GM23338 (cell line): ENCODE results near the gene AP4B1. TPM values are rescaled to one million over a fixed set of nuclear protein-coding genes. Genes with fewer than 3 reads are reported as not detected.

Source experiments
- ATAC-seq: fragments of 200-7000 bp; cut with Tn5 transposase; 3 replicates; pipeline ENCODE4 v1.9.1; 2020
- DNase-seq: peaks from one replicate; pipeline ENCODE4 v3.0.0-alpha.2; 2015; ENCODE audit warnings: low spot score
- H2AFZ ChIP-seq: fragments of 200-600 bp; sonication (generic); 2 replicates; pipeline ENCODE4 v1.8.0; 2016; ENCODE audit warnings: antibody characterized with exemption, mild to moderate bottlenecking, moderate library complexity
- H3F3A ChIP-seq: fragments of 200-600 bp; sonication (generic); replicated peaks from 2 replicates; pipeline ENCODE4 v1.8.0; 2017; ENCODE audit warnings: antibody characterized with exemption, mixed run types, low read depth
- H3K27ac ChIP-seq: fragments of 200-600 bp; sonication (generic); 2 replicates; pipeline ENCODE4 v1.6.1; 2016; ENCODE audit warnings: low read depth
- H3K27me3 ChIP-seq: fragments of 200-600 bp; sonication (generic); 2 replicates; pipeline ENCODE4 v1.8.0; 2016; ENCODE audit warnings: mild to moderate bottlenecking, mixed run types, moderate library complexity; ENCODE audit not compliant: insufficient read depth
- H3K36me3 ChIP-seq: fragments of 200-600 bp; sonication (generic); 2 replicates; pipeline ENCODE4 v1.8.0; 2016; ENCODE audit warnings: mild to moderate bottlenecking; ENCODE audit not compliant: insufficient read depth
- H3K4me1 ChIP-seq: fragments of 200-600 bp; sonication (generic); 2 replicates; pipeline ENCODE4 v1.8.0; 2016; ENCODE audit warnings: mild to moderate bottlenecking, moderate library complexity; ENCODE audit not compliant: insufficient read depth
- H3K4me2 ChIP-seq: fragments of 200-600 bp; sonication (generic); 2 replicates; pipeline ENCODE4 v1.7.1; 2017; ENCODE audit warnings: mixed run types
- H3K4me3 ChIP-seq: fragments of 200-600 bp; sonication (generic); 2 replicates; pipeline ENCODE4 v1.6.1; 2016; ENCODE audit warnings: mixed run types
- H3K79me2 ChIP-seq: fragments of 200-600 bp; sonication (generic); replicated peaks from 2 replicates; pipeline ENCODE4 v1.8.0; 2017; ENCODE audit warnings: mild to moderate bottlenecking; ENCODE audit not compliant: insufficient read depth
- H3K9me2 ChIP-seq: fragments of 200-600 bp; sonication (generic); 2 replicates; pipeline ENCODE4 v1.8.0; 2017; ENCODE audit not compliant: insufficient read depth
- H4K20me1 ChIP-seq: fragments of 200-600 bp; sonication (generic); replicated peaks from 2 replicates; pipeline ENCODE4 v1.8.0; 2017; ENCODE audit warnings: mild to moderate bottlenecking; ENCODE audit not compliant: insufficient read depth
- H3K27ac Mint-ChIP-seq: 2 replicates; pipeline ENCODE4 v1.8.0; 2020; ENCODE audit warnings: inconsistent platforms, mild to moderate bottlenecking, moderate library complexity, mixed read lengths
- H3K27me3 Mint-ChIP-seq: 3 replicates; pipeline ENCODE4 v1.8.0; 2022; ENCODE audit warnings: low read depth, mild to moderate bottlenecking, moderate library complexity, mixed read lengths, inconsistent platforms; ENCODE audit not compliant: insufficient read depth, poor library complexity
- H3K36me3 Mint-ChIP-seq: 3 replicates; pipeline ENCODE4 v1.8.0; 2021; ENCODE audit warnings: low read depth, mild to moderate bottlenecking, inconsistent platforms, moderate library complexity, mixed read lengths
- H3K4me1 Mint-ChIP-seq: 3 replicates; pipeline ENCODE4 v1.8.0; 2020; ENCODE audit warnings: mild to moderate bottlenecking, inconsistent platforms, mixed read lengths
- H3K4me3 Mint-ChIP-seq: 3 replicates; pipeline ENCODE4 v1.8.0; 2021; ENCODE audit warnings: moderate library complexity, mild to moderate bottlenecking, inconsistent platforms, mixed read lengths
- H3K9me3 Mint-ChIP-seq: 3 replicates; pipeline ENCODE4 v1.8.0; 2020; ENCODE audit warnings: moderate library complexity, mild to moderate bottlenecking, inconsistent platforms, mixed read lengths
- CREB1 ChIP-seq: fragments of 250-450 bp; sonication (Bioruptor Pico); IDR thresholded peaks from 2 replicates; pipeline ENCODE4 v1.5.0; 2020; ENCODE audit warnings: low read depth, mild to moderate bottlenecking, moderate library complexity
- ETS1 ChIP-seq: IDR thresholded peaks from 2 replicates; pipeline ENCODE4 v1.6.1; 2016; ENCODE audit warnings: antibody characterized with exemption
- EZH2 ChIP-seq: fragments of 200-600 bp; sonication (generic); IDR thresholded peaks from one replicate; pipeline ENCODE4 v1.8.0; 2017; ENCODE audit warnings: antibody characterized with exemption, mild to moderate bottlenecking, low read depth; ENCODE audit not compliant: unreplicated experiment
- NANOG ChIP-seq: IDR thresholded peaks from 2 replicates; pipeline ENCODE4 v1.6.1; 2016; ENCODE audit warnings: antibody characterized with exemption, borderline replicate concordance
- REST ChIP-seq: IDR thresholded peaks from one replicate; pipeline ENCODE4 v1.6.1; 2018; ENCODE audit warnings: antibody characterized with exemption; ENCODE audit not compliant: unreplicated experiment
- ZNF331 ChIP-seq: fragments of 250-450 bp; sonication (Bioruptor Pico); IDR thresholded peaks from 2 replicates; pipeline ENCODE4 v1.5.0; 2020; ENCODE audit warnings: low read depth, mild to moderate bottlenecking, moderate library complexity
- polyA plus RNA-seq: library from polyadenylated mRNA; unstranded; fragments of >200 nt; fragmentation: Nextera tagmentation; extraction: Ambion mirVana; gene quantifications from 2 replicates; pipeline ENCODE4 v1.2.1, GENCODE V29; 2016
- total RNA-seq: library from RNA; depleted of rRNA; stranded (reverse); fragments of >200 nt; shearing (Covaris generic); gene quantifications from 2 replicates; pipeline ENCODE4 v1.2.3, GENCODE V29; 2014
- TF ChIP-seq, protein P1 (sequence below): fragments of 250-450 bp; sonication (Bioruptor Pico); IDR thresholded peaks from 2 replicates; pipeline ENCODE4 v1.5.0; 2020; ENCODE audit warnings: mild to moderate bottlenecking, moderate library complexity
- TF ChIP-seq, protein P2 (sequence below), 2 experiments: fragments of 200-600 bp in 1 of 2; sonication (generic) in 1 of 2; conservative IDR thresholded peaks; 2 replicates each; pipeline versions ENCODE4 v1.5.1 to v1.6.1; 2016 to 2017; ENCODE audit warnings: antibody characterized with exemption in 2 of 2, low read depth in 2 of 2, mild to moderate bottlenecking in 2 of 2, moderate library complexity in 1 of 2

Gene AP4B1
- total and polyA plus RNA-seq, 2 experiments from 2014 or later, result 7.5 to 13.4 TPM

GRCh38 chr1:113912594-113913311 is 8.2 kb upstream of the AP4B1 start:
- Mint-ChIP-seq H3K4me1 (peaks cover 3% of the 10 kb centered on the region; the same call in 1 of the 3 replicates), H3K4me3 (no peak overlapping the region), H3K27ac (no peak overlapping the region), H3K27me3 (no peaks in the 10 kb centered on the region), H3K36me3 (peaks cover 18% of the 10 kb centered on the region), H3K9me3 (no peaks in the 10 kb centered on the region)
- Histone ChIP-seq H3F3A (no peaks in the 10 kb centered on the region), H3K36me3 (peaks cover 18% of the 10 kb centered on the region), H3K9me2 (no peaks in the 10 kb centered on the region), H3K79me2 (no peaks in the 10 kb centered on the region), H2AFZ (no peak overlapping the region), H3K27me3 (no peaks in the 10 kb centered on the region), H4K20me1 (no peaks in the 10 kb centered on the region; the same call in 1 of the 2 replicates), H3K4me3 (no peak overlapping the region), H3K4me2 (no peak overlapping the region), H3K4me1 (no peaks in the 10 kb centered on the region), H3K27ac (no peak overlapping the region)
- TF ChIP-seq, protein P1, sequence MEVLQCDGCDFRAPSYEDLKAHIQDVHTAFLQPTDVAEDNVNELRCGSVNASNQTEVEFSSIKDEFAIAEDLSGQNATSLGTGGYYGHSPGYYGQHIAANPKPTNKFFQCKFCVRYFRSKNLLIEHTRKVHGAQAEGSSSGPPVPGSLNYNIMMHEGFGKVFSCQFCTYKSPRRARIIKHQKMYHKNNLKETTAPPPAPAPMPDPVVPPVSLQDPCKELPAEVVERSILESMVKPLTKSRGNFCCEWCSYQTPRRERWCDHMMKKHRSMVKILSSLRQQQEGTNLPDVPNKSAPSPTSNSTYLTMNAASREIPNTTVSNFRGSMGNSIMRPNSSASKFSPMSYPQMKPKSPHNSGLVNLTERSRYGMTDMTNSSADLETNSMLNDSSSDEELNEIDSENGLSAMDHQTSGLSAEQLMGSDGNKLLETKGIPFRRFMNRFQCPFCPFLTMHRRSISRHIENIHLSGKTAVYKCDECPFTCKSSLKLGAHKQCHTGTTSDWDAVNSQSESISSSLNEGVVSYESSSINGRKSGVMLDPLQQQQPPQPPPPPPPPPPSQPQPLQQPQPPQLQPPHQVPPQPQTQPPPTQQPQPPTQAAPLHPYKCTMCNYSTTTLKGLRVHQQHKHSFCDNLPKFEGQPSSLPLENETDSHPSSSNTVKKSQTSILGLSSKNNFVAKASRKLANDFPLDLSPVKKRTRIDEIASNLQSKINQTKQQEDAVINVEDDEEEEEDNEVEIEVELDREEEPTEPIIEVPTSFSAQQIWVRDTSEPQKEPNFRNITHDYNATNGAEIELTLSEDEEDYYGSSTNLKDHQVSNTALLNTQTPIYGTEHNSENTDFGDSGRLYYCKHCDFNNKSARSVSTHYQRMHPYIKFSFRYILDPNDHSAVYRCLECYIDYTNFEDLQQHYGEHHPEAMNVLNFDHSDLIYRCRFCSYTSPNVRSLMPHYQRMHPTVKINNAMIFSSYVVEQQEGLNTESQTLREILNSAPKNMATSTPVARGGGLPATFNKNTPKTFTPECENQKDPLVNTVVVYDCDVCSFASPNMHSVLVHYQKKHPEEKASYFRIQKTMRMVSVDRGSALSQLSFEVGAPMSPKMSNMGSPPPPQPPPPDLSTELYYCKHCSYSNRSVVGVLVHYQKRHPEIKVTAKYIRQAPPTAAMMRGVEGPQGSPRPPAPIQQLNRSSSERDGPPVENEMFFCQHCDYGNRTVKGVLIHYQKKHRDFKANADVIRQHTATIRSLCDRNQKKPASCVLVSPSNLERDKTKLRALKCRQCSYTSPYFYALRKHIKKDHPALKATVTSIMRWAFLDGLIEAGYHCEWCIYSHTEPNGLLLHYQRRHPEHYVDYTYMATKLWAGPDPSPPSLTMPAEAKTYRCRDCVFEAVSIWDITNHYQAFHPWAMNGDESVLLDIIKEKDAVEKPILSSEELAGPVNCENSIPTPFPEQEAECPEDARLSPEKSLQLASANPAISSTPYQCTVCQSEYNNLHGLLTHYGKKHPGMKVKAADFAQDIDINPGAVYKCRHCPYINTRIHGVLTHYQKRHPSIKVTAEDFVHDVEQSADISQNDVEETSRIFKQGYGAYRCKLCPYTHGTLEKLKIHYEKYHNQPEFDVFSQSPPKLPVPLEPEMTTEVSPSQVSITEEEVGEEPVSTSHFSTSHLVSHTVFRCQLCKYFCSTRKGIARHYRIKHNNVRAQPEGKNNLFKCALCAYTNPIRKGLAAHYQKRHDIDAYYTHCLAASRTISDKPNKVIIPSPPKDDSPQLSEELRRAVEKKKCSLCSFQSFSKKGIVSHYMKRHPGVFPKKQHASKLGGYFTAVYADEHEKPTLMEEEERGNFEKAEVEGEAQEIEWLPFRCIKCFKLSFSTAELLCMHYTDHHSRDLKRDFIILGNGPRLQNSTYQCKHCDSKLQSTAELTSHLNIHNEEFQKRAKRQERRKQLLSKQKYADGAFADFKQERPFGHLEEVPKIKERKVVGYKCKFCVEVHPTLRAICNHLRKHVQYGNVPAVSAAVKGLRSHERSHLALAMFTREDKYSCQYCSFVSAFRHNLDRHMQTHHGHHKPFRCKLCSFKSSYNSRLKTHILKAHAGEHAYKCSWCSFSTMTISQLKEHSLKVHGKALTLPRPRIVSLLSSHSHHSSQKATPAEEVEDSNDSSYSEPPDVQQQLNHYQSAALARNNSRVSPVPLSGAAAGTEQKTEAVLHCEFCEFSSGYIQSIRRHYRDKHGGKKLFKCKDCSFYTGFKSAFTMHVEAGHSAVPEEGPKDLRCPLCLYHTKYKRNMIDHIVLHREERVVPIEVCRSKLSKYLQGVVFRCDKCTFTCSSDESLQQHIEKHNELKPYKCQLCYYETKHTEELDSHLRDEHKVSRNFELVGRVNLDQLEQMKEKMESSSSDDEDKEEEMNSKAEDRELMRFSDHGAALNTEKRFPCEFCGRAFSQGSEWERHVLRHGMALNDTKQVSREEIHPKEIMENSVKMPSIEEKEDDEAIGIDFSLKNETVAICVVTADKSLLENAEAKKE (CRISPR knock-in tag), result no peak
- TF ChIP-seq ETS1 (no peak), ZNF331 (CRISPR knock-in tag) (no peak), EZH2 (no peak), CREB1 (CRISPR knock-in tag) (no peak), REST (no peak), NANOG (no peak)
- TF ChIP-seq, protein P2, sequence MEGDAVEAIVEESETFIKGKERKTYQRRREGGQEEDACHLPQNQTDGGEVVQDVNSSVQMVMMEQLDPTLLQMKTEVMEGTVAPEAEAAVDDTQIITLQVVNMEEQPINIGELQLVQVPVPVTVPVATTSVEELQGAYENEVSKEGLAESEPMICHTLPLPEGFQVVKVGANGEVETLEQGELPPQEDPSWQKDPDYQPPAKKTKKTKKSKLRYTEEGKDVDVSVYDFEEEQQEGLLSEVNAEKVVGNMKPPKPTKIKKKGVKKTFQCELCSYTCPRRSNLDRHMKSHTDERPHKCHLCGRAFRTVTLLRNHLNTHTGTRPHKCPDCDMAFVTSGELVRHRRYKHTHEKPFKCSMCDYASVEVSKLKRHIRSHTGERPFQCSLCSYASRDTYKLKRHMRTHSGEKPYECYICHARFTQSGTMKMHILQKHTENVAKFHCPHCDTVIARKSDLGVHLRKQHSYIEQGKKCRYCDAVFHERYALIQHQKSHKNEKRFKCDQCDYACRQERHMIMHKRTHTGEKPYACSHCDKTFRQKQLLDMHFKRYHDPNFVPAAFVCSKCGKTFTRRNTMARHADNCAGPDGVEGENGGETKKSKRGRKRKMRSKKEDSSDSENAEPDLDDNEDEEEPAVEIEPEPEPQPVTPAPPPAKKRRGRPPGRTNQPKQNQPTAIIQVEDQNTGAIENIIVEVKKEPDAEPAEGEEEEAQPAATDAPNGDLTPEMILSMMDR (conservative IDR thresholded peaks at IDR 0.05; ENCODE audit: low read depth in 2 of 2), result no peak
- DNase-seq, result no peak
- no peak for ATAC-seq
